SU-DHL-6 (cell line): ENCODE measurements around the gene ISM2.

Source experiments
- CTCF ChIP-seq: fragments of 200-600 bp; sonication (generic); IDR thresholded peaks from one replicate; pipeline ENCODE4 v1.5.1; 2017; ENCODE audit warnings: antibody characterized with exemption, mild to moderate bottlenecking, low read length, moderate library complexity; ENCODE audit not compliant: insufficient read depth, poor library complexity, severe bottlenecking
- EZH2phosphoT487 ChIP-seq: fragments of 200-600 bp; sonication (generic), shearing (Covaris generic); conservative IDR thresholded peaks from 2 replicates; pipeline ENCODE4 v1.6.1; 2018; ENCODE audit warnings: mild to moderate bottlenecking, antibody characterized with exemption, low read length, moderate library complexity, mixed read lengths

- TF ChIP-seq CTCF: no peak
- TF ChIP-seq EZH2phosphoT487: no peak
These were observed 24.7 kb downstream of the ISM2 start for GRCh38 chr14:77473921-77474320.
